ENCODE results near the gene ULBP2. TPM values are rescaled to one million over a fixed set of nuclear protein-coding genes. Genes with fewer than 3 reads are reported as not detected.
"Not testable (repeated sequence)": the region's sequence is repeated elsewhere in the genome, so short reads cannot be mapped to it uniquely, and the experiment has no call there.

The ULBP2 gene
- polyA plus RNA-seq, 1 donor (not counting 4 experiments of a cell fraction or from before 2014, with no cell fraction given), result 11.8 TPM

DNA sequence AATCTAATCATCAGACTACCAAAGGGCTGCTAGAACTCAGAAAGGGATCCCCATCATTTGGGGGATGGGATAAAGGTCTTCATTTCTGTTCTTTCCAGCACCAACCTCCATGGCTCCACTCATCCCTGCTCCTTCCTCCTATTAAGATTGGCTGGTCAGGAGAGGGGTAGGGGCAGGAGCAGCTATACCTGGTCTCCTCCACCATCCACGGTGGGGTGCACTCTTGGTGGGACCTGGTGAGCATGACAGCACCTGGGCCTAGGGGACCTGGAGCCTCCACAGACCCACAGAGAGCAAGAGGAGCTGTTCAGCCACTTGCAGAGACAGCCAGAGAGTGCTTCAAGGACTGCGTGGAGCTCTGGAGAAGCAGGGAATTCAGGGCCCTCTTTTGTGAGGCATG lies 6.1 kb upstream of the ULBP2 start:
- Histone ChIP-seq H2AFZ (ENCODE audit: control insufficient read depth, low read length) (no peak overlapping the region), H3K4me3 (ENCODE audit: control insufficient read depth in 2 of 3, extremely low read depth in 1 of 3, insufficient read depth in 2 of 3, low read depth in 1 of 3, low read length in 3 of 3) (no peak overlapping the region), H3K27ac (ENCODE audit: control insufficient read depth, insufficient read depth, low read length) (no peak overlapping the region), H3K9ac (ENCODE audit: control insufficient read depth, extremely low read depth, insufficient read depth, low read length) (no peak overlapping the region), H3K79me2 (ENCODE audit: control insufficient read depth, insufficient read depth, low read length) (no peaks in the 10 kb centered on the region), H3K9me1 (ENCODE audit: control insufficient read depth, extremely low read depth, insufficient read depth, low read length) (no peaks in the 10 kb centered on the region), H3K36me3 (ENCODE audit: control insufficient read depth in 2 of 2, extremely low read depth in 1 of 2, insufficient read depth in 2 of 2, low read length in 2 of 2) (no peaks in the 10 kb centered on the region), H3K4me2 (ENCODE audit: control insufficient read depth, extremely low read depth, insufficient read depth, low read depth, low read length) (no peak overlapping the region), H3K27me3 (ENCODE audit: control insufficient read depth, extremely low read depth, insufficient read depth, low read length) (peaks cover 16% of the 10 kb centered on the region), H3K9me3 (ENCODE audit: control insufficient read depth, low read depth, low read length) (no peaks in the 10 kb centered on the region), H3K4me1 (ENCODE audit: control insufficient read depth, extremely low read depth, insufficient read depth, low read length) (peaks cover 10% of the 10 kb centered on the region), H4K20me1 (ENCODE audit: control insufficient read depth, extremely low read depth, insufficient read depth, low read length) (no peaks in the 10 kb centered on the region)
- no peak for DNase-seq (ENCODE audit: low read depth, low spot score)
- dilution Hi-C loops (cut with MboI; ENCODE audit: extremely low pct_ligation_motif_present, low sequenced_read_pairs), result no loop called here
- TF ChIP-seq, protein P1, sequence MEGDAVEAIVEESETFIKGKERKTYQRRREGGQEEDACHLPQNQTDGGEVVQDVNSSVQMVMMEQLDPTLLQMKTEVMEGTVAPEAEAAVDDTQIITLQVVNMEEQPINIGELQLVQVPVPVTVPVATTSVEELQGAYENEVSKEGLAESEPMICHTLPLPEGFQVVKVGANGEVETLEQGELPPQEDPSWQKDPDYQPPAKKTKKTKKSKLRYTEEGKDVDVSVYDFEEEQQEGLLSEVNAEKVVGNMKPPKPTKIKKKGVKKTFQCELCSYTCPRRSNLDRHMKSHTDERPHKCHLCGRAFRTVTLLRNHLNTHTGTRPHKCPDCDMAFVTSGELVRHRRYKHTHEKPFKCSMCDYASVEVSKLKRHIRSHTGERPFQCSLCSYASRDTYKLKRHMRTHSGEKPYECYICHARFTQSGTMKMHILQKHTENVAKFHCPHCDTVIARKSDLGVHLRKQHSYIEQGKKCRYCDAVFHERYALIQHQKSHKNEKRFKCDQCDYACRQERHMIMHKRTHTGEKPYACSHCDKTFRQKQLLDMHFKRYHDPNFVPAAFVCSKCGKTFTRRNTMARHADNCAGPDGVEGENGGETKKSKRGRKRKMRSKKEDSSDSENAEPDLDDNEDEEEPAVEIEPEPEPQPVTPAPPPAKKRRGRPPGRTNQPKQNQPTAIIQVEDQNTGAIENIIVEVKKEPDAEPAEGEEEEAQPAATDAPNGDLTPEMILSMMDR (optimal IDR thresholded peaks at IDR 0.05 in 1 of 3, IDR thresholded peaks at IDR 0.05 in 1 of 3, conservative IDR thresholded peaks at IDR 0.05 in 1 of 3; ENCODE audit: extremely low read depth in 1 of 3, insufficient read depth in 2 of 3, low read length in 3 of 3), result no peak
- no peak for TF ChIP-seq EZH2 (IDR thresholded peaks at IDR 0.05; ENCODE audit: low read length)
- no peak for FAIRE-seq

DNA sequence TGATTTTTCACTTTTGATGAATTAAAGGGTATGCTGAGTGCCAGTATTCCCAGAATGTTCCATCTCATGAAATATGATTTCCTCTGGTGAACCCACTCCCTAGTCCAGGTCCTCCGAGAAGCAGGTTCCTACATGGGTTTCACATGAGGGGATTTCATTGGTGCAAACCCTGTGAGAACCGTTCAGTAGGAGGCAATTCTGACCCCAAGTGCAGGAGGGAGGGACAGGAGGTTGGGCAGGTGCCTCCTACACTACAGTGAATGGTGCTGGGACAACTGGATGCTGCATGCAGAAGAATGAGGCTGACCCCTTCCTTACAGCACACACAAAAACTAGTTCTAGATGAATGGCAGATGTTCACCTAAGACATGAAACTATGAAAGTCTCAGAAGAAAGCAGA lies 5.1 kb upstream of the ULBP2 start:
- Histone ChIP-seq H3K9me1 (ENCODE audit: control insufficient read depth, extremely low read depth, insufficient read depth, low read length) (no peaks in the 10 kb centered on the region), H3K27me3 (ENCODE audit: control insufficient read depth, extremely low read depth, insufficient read depth, low read length) (peaks cover 16% of the 10 kb centered on the region), H4K20me1 (ENCODE audit: control insufficient read depth, extremely low read depth, insufficient read depth, low read length) (no peaks in the 10 kb centered on the region), H3K27ac (ENCODE audit: control insufficient read depth, insufficient read depth, low read length) (no peak overlapping the region), H3K79me2 (ENCODE audit: control insufficient read depth, insufficient read depth, low read length) (no peaks in the 10 kb centered on the region), H3K9ac (ENCODE audit: control insufficient read depth, extremely low read depth, insufficient read depth, low read length) (no peak overlapping the region), H3K4me3 (ENCODE audit: control insufficient read depth in 2 of 3, extremely low read depth in 1 of 3, insufficient read depth in 2 of 3, low read depth in 1 of 3, low read length in 3 of 3) (no peak overlapping the region), H3K36me3 (ENCODE audit: control insufficient read depth in 2 of 2, extremely low read depth in 1 of 2, insufficient read depth in 2 of 2, low read length in 2 of 2) (no peaks in the 10 kb centered on the region), H3K4me1 (ENCODE audit: control insufficient read depth, extremely low read depth, insufficient read depth, low read length) (peaks cover 10% of the 10 kb centered on the region), H2AFZ (ENCODE audit: control insufficient read depth, low read length) (no peak overlapping the region), H3K4me2 (ENCODE audit: control insufficient read depth, extremely low read depth, insufficient read depth, low read depth, low read length) (no peak overlapping the region), H3K9me3 (ENCODE audit: control insufficient read depth, low read depth, low read length) (no peaks in the 10 kb centered on the region)
- dilution Hi-C loops (cut with MboI; ENCODE audit: extremely low pct_ligation_motif_present, low sequenced_read_pairs), result no loop called here
- DNase-seq (ENCODE audit: low read depth, low spot score) (no peak), FAIRE-seq (no peak)
- TF ChIP-seq, protein P1 (optimal IDR thresholded peaks at IDR 0.05 in 1 of 3, IDR thresholded peaks at IDR 0.05 in 1 of 3, conservative IDR thresholded peaks at IDR 0.05 in 1 of 3; ENCODE audit: extremely low read depth in 1 of 3, insufficient read depth in 2 of 3, low read length in 3 of 3), result no peak
- no peak for TF ChIP-seq EZH2 (IDR thresholded peaks at IDR 0.05; ENCODE audit: low read length)

DNA sequence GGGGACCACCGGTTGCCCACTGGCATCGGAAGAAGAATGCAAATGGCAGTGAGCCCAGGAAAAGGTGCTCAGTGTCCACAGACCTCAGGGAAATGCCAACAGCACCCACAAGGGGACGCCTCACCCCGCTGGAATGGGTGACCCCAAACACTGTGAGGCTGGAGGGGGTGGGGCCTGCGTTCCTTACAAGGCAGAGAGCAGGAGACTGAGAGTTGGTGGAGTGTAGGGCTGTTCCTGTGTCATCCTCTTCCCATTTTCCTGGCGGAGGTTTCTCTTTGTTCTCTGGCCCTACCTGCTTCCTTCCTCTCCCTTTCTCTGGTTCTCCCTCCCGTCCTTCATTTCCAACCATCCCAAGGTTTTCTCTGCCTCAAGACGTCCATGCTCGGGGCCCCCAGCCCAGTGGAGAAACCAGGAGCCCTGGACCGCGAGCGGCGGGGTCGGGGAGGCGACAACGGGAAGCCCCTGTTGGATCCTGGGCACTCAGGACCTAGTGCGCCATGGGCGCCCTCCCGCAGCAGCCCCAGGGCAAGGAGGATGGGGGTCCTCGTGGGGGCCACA lies 3.7 kb upstream of the ULBP2 start:
- DNase-seq (ENCODE audit: low read depth, low spot score); H4K20me1 ChIP-seq (ENCODE audit: control insufficient read depth, extremely low read depth, insufficient read depth, low read length); H3K9me1 ChIP-seq (ENCODE audit: control insufficient read depth, extremely low read depth, insufficient read depth, low read length); H3K79me2 ChIP-seq (ENCODE audit: control insufficient read depth, insufficient read depth, low read length); H3K36me3 ChIP-seq (ENCODE audit: control insufficient read depth in 2 of 2, extremely low read depth in 1 of 2, insufficient read depth in 2 of 2, low read length in 2 of 2); H3K9me3 ChIP-seq (ENCODE audit: control insufficient read depth, low read depth, low read length); H3K27ac ChIP-seq (ENCODE audit: control insufficient read depth, insufficient read depth, low read length); dilution Hi-C loops (cut with MboI; ENCODE audit: extremely low pct_ligation_motif_present, low sequenced_read_pairs): not testable (repeated sequence)
- H3K4me1 ChIP-seq (ENCODE audit: control insufficient read depth, extremely low read depth, insufficient read depth, low read length), result peaks cover 13% of the 10 kb centered on the region
- peak; percentile 84 for FAIRE-seq
- H3K4me2 ChIP-seq (ENCODE audit: control insufficient read depth, extremely low read depth, insufficient read depth, low read depth, low read length), result peak overlapping the region; percentile 87
- H3K27me3 ChIP-seq (ENCODE audit: control insufficient read depth, extremely low read depth, insufficient read depth, low read length), result peaks cover 16% of the 10 kb centered on the region
- H3K9ac ChIP-seq (ENCODE audit: control insufficient read depth, extremely low read depth, insufficient read depth, low read length), result peak overlapping the region; percentile 65
- peak overlapping the region; percentile 87 for H2AFZ ChIP-seq (ENCODE audit: control insufficient read depth, low read length)
- peak overlapping the region; percentile 35 to 71 (median 62) for H3K4me3 ChIP-seq (ENCODE audit: control insufficient read depth in 2 of 3, extremely low read depth in 1 of 3, insufficient read depth in 2 of 3, low read depth in 1 of 3, low read length in 3 of 3)

Data from keratinocyte (primary cell).